HG02970 (cell line): Measurements from ENCODE around the gene POLR3GL.
"Not testable (repeated sequence)": the region's sequence is repeated elsewhere in the genome, so short reads cannot be mapped to it uniquely, and the experiment has no call there.

Experiments
- ATAC-seq: cut with Tn5 transposase; IDR thresholded peaks from one replicate; pipeline ENCODE4 v1.9.1; 2021; ENCODE audit warnings: mild to moderate bottlenecking, moderate library complexity, moderate number of reproducible peaks; ENCODE audit not compliant: unreplicated experiment, low FRiP score

Gene POLR3GL

GRCh38 chr1:146013559-146013922 lies 49.1 kb downstream of the POLR3GL start:
- no peak for ATAC-seq

DNA sequence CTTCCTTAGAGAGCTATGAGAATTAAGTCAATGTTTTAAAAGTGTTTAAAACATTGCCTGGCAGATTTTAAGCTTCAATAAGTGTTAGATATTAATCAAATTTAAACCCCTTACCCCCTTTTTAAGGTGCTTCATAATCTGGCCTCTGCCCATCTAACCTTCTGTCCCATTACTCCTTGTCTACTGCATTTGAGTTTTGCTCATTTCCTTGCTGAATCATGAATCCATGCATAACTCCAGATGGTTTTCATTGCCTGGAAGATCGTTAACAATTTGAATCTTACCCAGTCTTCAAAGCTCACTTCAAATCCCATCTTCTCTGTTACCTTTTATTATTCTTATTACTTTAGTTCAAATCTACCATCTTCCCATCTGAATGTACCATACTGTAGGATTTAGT lies 52.4 kb downstream of the POLR3GL start:
- no peak for ATAC-seq

DNA sequence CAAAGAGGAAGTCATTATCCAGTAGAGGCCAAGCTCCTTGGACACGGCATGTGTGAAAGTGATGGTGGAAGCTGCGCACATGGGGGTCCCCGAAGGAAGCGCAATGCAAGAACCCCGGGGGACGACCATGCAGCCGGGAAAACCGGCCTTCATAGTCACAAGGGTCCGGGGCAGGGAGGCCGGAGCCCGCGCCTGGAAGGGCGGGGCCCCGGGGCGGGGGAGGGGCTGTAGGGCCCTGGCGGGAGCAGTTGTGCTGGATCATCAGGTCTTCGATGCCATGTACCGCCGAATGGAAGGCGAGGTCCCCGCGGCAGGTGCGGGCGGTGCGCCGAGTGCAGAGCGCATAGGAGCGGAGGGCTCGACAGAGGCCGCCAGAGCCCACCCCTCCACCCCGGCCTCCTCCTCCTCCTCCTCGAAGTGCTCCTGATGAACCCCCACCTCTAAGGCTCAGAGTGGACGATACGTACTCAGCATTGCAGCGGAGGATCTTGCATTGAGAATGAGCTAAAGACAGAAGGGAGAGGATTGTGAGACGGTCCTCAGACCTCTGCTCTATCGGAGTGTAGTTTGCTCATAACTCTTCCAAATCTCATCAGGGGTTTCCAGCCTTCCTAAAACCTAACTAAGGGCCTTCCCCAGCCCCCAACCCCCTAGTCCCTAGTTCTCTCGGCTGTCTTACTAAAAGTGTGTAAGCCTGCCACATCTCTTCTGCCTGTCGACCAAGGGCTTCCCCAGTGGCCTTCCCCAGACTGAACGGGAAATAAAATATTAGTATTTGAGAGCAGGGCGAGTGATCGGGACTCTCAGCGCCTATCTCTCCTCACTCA lies 55.0 kb downstream of the POLR3GL start:
- no peak for ATAC-seq

- ATAC-seq: no peak
Observed at GRCh38 chr1:146020058-146021049, 55.9 kb downstream of the POLR3GL start.

DNA sequence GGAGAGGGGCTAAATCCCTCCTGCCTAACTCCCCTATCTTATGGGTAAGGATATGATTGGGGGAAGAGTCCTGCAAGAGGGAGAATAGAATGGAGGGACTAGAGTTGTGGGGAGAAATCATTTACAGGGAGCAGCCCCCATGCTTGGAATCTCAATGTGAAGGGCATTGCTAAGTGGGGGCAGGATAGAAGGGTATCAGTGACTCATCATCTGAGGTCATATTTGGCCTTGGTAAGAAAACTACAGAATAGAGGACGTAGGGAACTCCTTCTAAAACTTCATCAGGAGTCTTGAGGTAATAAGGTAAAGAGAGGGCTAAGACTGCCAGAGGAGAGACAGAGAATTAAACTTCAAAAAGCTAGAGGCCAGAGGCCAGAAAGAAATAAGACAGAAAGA lies 56.6 kb downstream of the POLR3GL start:
- ATAC-seq: no peak

GRCh38 chr1:146021622-146022402 lies 57.3 kb downstream of the POLR3GL start, which contains the start of gene HJV:
TSS of gene HJV (minus strand) at chr1:146021735. CDS start at chr1:146020231, 1,504 bp downstream.
- ATAC-seq: no peak

- ATAC-seq: no peak
Observed at GRCh38 chr1:146022403-146023127, 58.1 kb downstream of the POLR3GL start.

- ATAC-seq: not testable (repeated sequence)
Observed at GRCh38 chr1:146025787-146026495, 61.5 kb downstream of the POLR3GL start.

DNA sequence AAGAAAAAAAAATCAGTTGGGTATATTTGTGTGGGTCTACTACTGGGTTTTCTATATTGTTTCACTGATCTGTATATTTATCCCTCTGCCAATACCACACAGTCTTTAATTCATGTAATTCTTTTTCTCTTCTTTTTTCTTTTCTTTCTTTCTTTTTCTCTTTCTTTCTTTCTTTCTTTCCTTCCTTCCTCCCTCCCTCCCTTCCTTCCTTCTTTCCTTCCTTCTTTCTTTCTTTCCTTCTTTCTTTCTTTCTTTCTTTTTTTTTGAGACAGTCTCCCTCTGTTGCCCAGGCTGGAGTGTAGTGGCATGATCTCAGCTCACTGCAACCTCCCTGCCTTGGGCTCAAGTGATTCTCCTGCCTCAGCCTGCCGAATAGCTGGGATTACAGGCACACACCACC lies 62.2 kb downstream of the POLR3GL start:
- ATAC-seq: not testable (repeated sequence)
